ENCODE results near the gene FAM222A. TPM values are rescaled to one million over a fixed set of nuclear protein-coding genes. Genes with fewer than 3 reads are reported as not detected.

FAM222A gene
- total and polyA plus RNA-seq, 2 of the 4 experiments (the other 2 are of a cell fraction), result under 0.01 to 0.32 TPM

DNA sequence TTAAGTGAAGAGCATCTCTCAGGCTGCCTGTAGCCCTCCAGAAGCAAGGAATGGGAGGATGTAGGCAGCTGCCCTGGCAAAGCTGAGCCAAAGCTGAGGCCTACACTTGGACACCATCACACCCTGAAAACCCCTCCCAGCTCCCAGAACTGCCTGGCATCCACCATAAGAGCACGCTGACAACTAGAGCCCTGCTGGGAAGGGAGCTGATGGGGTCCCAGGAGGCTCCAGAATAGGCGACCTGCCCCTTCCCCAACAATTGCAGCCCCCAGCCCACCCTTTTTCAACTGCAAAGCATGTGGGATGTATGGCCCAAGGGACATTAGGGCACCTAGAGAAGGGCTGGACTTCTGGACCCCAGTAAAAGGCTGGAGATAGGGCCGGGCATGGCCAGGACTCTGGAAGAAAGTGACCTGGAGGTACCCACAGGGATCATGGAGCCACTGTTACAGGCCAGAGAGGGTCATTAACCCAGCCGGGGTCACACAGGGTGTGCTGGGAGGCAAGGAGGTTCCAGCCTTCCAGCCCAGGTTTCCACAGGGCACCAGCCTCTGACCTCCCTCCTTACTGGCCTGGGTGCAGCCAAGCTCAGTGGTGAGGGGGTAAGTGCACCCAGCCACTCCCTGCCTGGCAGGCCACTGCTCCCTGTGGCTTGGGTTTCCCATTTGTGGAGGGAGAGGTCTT, 27.8 kb downstream of the FAM222A start:
- H2AK9ac ChIP-seq (replicated peaks; ENCODE audit: low read depth, low read length, poor library complexity), result no peak overlapping the region
- no peak overlapping the region for H2BK15ac ChIP-seq (ENCODE audit: low read depth, low read length)
- BruUV-seq (replicated peaks), result no TSS peak
- H3K9me1 ChIP-seq (ENCODE audit: insufficient read depth, low read length), result peaks cover 8% of the 10 kb centered on the region
- H3K4ac ChIP-seq (ENCODE audit: low read depth, low read length), result no peak overlapping the region
- no peak overlapping the region for H3K4me3 ChIP-seq (ENCODE audit: insufficient read depth, low read depth, low read length)
- H3K23ac ChIP-seq (ENCODE audit: low read depth, low read length), result no peak overlapping the region
- no peak overlapping the region for H2AFZ ChIP-seq (replicated peaks; ENCODE audit: low read length, poor library complexity)
- H4K20me1 ChIP-seq (ENCODE audit: insufficient read depth, low read length), result no peaks in the 10 kb centered on the region
- no peak overlapping the region for H3K18ac ChIP-seq (ENCODE audit: low read depth, low read length)
- dilution Hi-C loops (cut with HindIII; ENCODE audit: low sequenced_read_pairs, unreplicated experiment), result no loop called here
- no peaks in the 10 kb centered on the region for H3K36me3 ChIP-seq (ENCODE audit: control insufficient read depth, insufficient read depth, low read length)
- no peak overlapping the region for H2AK5ac ChIP-seq (ENCODE audit: low read depth, low read length)
- ChIA-PET POLR2A (ENCODE audit: unreplicated experiment) (no interaction called here), CTCF (no interaction called here)
- H3K27ac ChIP-seq (ENCODE audit: insufficient read depth, low read length), result no peak overlapping the region
- H3K56ac ChIP-seq (ENCODE audit: extremely low read depth, insufficient read depth, low read length), result no peak overlapping the region
- no peaks in the 10 kb centered on the region for H3K79me1 ChIP-seq (ENCODE audit: low read depth in 1 of 2, low read length in 2 of 2)
- WGBS, 2 experiments (ENCODE audit: extremely low coverage in 2 of 2, insufficient read length in 1 of 2), result no CpG with 5 or more reads among the region's 4 CpGs
- no peaks in the 10 kb centered on the region for H3K9me3 ChIP-seq (ENCODE audit: control insufficient read depth, insufficient read depth, low read length)
- peaks cover 8% of the 10 kb centered on the region; the same call in 1 of the 2 replicates for H3K27me3 ChIP-seq (ENCODE audit: control insufficient read depth, insufficient read depth, low read length)
- ATAC-seq (ENCODE audit: low read depth) (no peak), DNase-seq (no peak)
- in situ Hi-C loops (cut with MboI; ENCODE audit: low sequenced_read_pairs), result no loop called here
- no peak overlapping the region for H2BK20ac ChIP-seq (ENCODE audit: low read depth, low read length)
- H3K9ac ChIP-seq (ENCODE audit: low read depth, low read length), result no peak overlapping the region
- no peak overlapping the region for H4K91ac ChIP-seq (ENCODE audit: insufficient read depth, low read depth, low read length)
- H3K4me2 ChIP-seq (ENCODE audit: low read depth, low read length), result no peak overlapping the region
- no peak overlapping the region for H4K8ac ChIP-seq (ENCODE audit: low read depth in 2 of 2, low read length in 2 of 2)
- no peak overlapping the region for H2BK5ac ChIP-seq (ENCODE audit: low read depth, low read length, poor library complexity, severe bottlenecking)
- no peak for TF ChIP-seq MXI1 (IDR thresholded peaks at IDR 0.05; ENCODE audit: borderline replicate concordance, low read depth, low read length)
- no peak for TF ChIP-seq SMC3 (IDR thresholded peaks at IDR 0.05; ENCODE audit: low read depth, low read length)
- TF ChIP-seq, protein P1, sequence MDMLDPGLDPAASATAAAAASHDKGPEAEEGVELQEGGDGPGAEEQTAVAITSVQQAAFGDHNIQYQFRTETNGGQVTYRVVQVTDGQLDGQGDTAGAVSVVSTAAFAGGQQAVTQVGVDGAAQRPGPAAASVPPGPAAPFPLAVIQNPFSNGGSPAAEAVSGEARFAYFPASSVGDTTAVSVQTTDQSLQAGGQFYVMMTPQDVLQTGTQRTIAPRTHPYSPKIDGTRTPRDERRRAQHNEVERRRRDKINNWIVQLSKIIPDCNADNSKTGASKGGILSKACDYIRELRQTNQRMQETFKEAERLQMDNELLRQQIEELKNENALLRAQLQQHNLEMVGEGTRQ (IDR thresholded peaks at IDR 0.05; ENCODE audit: low read depth, low read length), result no peak
- TF ChIP-seq, protein P2, sequence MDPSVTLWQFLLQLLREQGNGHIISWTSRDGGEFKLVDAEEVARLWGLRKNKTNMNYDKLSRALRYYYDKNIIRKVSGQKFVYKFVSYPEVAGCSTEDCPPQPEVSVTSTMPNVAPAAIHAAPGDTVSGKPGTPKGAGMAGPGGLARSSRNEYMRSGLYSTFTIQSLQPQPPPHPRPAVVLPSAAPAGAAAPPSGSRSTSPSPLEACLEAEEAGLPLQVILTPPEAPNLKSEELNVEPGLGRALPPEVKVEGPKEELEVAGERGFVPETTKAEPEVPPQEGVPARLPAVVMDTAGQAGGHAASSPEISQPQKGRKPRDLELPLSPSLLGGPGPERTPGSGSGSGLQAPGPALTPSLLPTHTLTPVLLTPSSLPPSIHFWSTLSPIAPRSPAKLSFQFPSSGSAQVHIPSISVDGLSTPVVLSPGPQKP (IDR thresholded peaks at IDR 0.05; ENCODE audit: borderline replicate concordance, low read depth, low read length), result no peak
- TF ChIP-seq RCOR1 (IDR thresholded peaks at IDR 0.05; ENCODE audit: insufficient replicate concordance, low read length), result no peak
- no peak for TF ChIP-seq FOS (IDR thresholded peaks at IDR 0.05; ENCODE audit: low read depth, low read length)
- TF ChIP-seq RFX5 (IDR thresholded peaks at IDR 0.05; ENCODE audit: low read depth, low read length), result no peak
- TF ChIP-seq MAZ (IDR thresholded peaks at IDR 0.05; ENCODE audit: borderline replicate concordance, low read depth, low read length), result no peak
- TF ChIP-seq, protein P3, sequence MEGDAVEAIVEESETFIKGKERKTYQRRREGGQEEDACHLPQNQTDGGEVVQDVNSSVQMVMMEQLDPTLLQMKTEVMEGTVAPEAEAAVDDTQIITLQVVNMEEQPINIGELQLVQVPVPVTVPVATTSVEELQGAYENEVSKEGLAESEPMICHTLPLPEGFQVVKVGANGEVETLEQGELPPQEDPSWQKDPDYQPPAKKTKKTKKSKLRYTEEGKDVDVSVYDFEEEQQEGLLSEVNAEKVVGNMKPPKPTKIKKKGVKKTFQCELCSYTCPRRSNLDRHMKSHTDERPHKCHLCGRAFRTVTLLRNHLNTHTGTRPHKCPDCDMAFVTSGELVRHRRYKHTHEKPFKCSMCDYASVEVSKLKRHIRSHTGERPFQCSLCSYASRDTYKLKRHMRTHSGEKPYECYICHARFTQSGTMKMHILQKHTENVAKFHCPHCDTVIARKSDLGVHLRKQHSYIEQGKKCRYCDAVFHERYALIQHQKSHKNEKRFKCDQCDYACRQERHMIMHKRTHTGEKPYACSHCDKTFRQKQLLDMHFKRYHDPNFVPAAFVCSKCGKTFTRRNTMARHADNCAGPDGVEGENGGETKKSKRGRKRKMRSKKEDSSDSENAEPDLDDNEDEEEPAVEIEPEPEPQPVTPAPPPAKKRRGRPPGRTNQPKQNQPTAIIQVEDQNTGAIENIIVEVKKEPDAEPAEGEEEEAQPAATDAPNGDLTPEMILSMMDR (conservative IDR thresholded peaks at IDR 0.05; ENCODE audit: low read depth, low read length), result no peak
- peaks cover 5% of the 10 kb centered on the region; the same call in 1 of the 2 replicates for H3K4me1 ChIP-seq (ENCODE audit: control insufficient read depth, insufficient read depth, low read length)
- H4K5ac ChIP-seq (ENCODE audit: low read depth, low read length), result no peak overlapping the region
- H3K14ac ChIP-seq (replicated peaks; ENCODE audit: low read depth, low read length), result no peak overlapping the region
- intact Hi-C loops (cut with micrococcal nuclease), result no loop called here
- H2BK120ac ChIP-seq (ENCODE audit: low read depth, low read length), result no peak overlapping the region
